Measurements from ENCODE around the gene FBXL17. TPM values are rescaled to one million over a fixed set of nuclear protein-coding genes. Genes with fewer than 3 reads are reported as not detected.

Gene FBXL17
- total RNA-seq, 1 donor from 2014 or later: 17.6 TPM

DNA sequence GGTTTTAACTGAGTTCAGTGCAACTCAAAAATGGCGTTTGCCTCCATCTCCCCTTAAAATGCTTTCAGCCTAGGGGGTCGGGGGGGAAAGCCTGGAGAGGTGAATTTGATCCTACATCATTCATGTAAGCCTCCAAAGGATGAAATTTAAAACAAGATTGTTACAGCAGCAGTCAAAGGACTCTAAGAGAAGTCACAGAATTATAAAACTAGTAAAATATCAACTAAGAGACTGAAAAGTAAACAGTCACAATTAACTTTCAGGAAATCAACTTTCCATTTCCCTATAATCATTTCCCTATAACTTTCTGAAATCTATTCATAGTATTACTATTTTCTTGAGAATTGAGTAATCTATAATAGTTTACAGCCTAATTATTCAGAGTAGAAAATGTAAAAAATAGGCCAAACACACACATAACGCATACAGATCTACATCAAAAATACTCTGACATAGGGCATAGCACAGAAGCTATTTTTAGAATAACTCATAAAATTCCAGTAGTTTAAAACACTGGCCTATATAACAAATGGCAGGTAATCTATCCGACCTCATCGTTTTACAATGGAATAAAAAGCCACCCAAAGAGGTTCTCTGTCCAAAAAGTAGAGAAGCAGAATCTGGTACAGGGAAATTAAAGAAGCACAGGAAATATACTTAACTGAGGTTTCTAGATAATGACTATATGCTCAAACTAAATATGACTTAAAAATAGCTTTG, 37.6 kb downstream of the FBXL17 start:
- Mint-ChIP-seq H3K9me3 (ENCODE audit: unreplicated experiment) (no peaks in the 10 kb centered on the region), H3K4me1 (ENCODE audit: unreplicated experiment) (peaks cover 4% of the 10 kb centered on the region), H3K27ac (ENCODE audit: unreplicated experiment) (no peak overlapping the region), H3K27me3 (ENCODE audit: unreplicated experiment) (no peaks in the 10 kb centered on the region), H3K36me3 (ENCODE audit: unreplicated experiment) (no peaks in the 10 kb centered on the region), H3K4me3 (ENCODE audit: unreplicated experiment) (no peak overlapping the region)
- DNase-seq (ENCODE audit: extremely low spot score, unreplicated experiment): no peak
- no peak for TF ChIP-seq CTCF (IDR thresholded peaks at IDR 0.05)

- no peak overlapping the region for H3K4me3 Mint-ChIP-seq (ENCODE audit: unreplicated experiment)
- no peak overlapping the region for H3K27ac Mint-ChIP-seq (ENCODE audit: unreplicated experiment)
- H3K4me1 Mint-ChIP-seq (ENCODE audit: unreplicated experiment): peaks cover 4% of the 10 kb centered on the region
- H3K27me3 Mint-ChIP-seq (ENCODE audit: unreplicated experiment): no peaks in the 10 kb centered on the region
- no peak for TF ChIP-seq CTCF (IDR thresholded peaks at IDR 0.05)
- DNase-seq (ENCODE audit: extremely low spot score, unreplicated experiment): no peak
- no peaks in the 10 kb centered on the region for H3K9me3 Mint-ChIP-seq (ENCODE audit: unreplicated experiment)
- peaks cover 2% of the 10 kb centered on the region for H3K36me3 Mint-ChIP-seq (ENCODE audit: unreplicated experiment)
Measured at GRCh38 chr5:108341866-108342265, 40.0 kb downstream of the FBXL17 start.

DNA sequence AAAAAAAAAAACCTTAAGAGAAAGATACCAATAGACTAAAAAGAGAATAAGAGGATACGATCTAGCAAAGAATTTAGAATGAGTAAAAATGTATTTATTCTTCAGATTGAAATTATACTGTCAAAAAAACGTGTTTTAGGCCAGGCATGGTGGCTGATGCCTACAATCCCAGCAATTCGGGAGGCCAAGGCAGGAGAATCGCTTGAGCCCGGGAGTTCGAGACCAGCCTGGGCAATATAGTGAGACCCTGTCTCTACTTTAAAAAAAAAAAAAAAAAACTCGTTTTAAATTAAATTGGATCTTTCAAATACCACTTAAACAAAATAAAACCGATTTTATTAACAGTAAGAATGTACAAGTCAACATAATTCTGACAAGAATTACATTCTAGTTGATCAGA, 41.8 kb downstream of the FBXL17 start:
- H3K27me3 Mint-ChIP-seq (ENCODE audit: unreplicated experiment): no peaks in the 10 kb centered on the region
- no peak for DNase-seq (ENCODE audit: extremely low spot score, unreplicated experiment)
- H3K4me3 Mint-ChIP-seq (ENCODE audit: unreplicated experiment): no peak overlapping the region

GRCh38 chr5:108339220-108339619, 42.7 kb downstream of the FBXL17 start:
- DNase-seq (ENCODE audit: extremely low spot score, unreplicated experiment): no peak

More for the DNA sequence above, 41.8 kb downstream of the FBXL17 start:
- TF ChIP-seq CTCF (IDR thresholded peaks at IDR 0.05): no peak
- H3K4me1 Mint-ChIP-seq (ENCODE audit: unreplicated experiment): peaks cover 6% of the 10 kb centered on the region
- no peak overlapping the region for H3K27ac Mint-ChIP-seq (ENCODE audit: unreplicated experiment)
- peaks cover 2% of the 10 kb centered on the region for H3K36me3 Mint-ChIP-seq (ENCODE audit: unreplicated experiment)
- H3K9me3 Mint-ChIP-seq (ENCODE audit: unreplicated experiment): no peaks in the 10 kb centered on the region

More at GRCh38 chr5:108339220-108339619, 42.7 kb downstream of the FBXL17 start:
- no peaks in the 10 kb centered on the region for H3K27me3 Mint-ChIP-seq (ENCODE audit: unreplicated experiment)
- no peaks in the 10 kb centered on the region for H3K9me3 Mint-ChIP-seq (ENCODE audit: unreplicated experiment)
- H3K4me3 Mint-ChIP-seq (ENCODE audit: unreplicated experiment): no peak overlapping the region
- no peak for TF ChIP-seq CTCF (IDR thresholded peaks at IDR 0.05)
- H3K4me1 Mint-ChIP-seq (ENCODE audit: unreplicated experiment): peaks cover 6% of the 10 kb centered on the region
- H3K27ac Mint-ChIP-seq (ENCODE audit: unreplicated experiment): no peak overlapping the region
- peaks cover 6% of the 10 kb centered on the region for H3K36me3 Mint-ChIP-seq (ENCODE audit: unreplicated experiment)

Measured in osteocyte (in vitro differentiated cells).